ENCODE results near the gene FAM228A.

- no peak for TF ChIP-seq ZFX (IDR thresholded peaks at IDR 0.05; ENCODE audit: borderline replicate concordance)
- TF ChIP-seq, protein P1, sequence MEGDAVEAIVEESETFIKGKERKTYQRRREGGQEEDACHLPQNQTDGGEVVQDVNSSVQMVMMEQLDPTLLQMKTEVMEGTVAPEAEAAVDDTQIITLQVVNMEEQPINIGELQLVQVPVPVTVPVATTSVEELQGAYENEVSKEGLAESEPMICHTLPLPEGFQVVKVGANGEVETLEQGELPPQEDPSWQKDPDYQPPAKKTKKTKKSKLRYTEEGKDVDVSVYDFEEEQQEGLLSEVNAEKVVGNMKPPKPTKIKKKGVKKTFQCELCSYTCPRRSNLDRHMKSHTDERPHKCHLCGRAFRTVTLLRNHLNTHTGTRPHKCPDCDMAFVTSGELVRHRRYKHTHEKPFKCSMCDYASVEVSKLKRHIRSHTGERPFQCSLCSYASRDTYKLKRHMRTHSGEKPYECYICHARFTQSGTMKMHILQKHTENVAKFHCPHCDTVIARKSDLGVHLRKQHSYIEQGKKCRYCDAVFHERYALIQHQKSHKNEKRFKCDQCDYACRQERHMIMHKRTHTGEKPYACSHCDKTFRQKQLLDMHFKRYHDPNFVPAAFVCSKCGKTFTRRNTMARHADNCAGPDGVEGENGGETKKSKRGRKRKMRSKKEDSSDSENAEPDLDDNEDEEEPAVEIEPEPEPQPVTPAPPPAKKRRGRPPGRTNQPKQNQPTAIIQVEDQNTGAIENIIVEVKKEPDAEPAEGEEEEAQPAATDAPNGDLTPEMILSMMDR (IDR thresholded peaks at IDR 0.05) = no peak
Observed at GRCh38 chr2:24220554-24221291, 45.9 kb downstream of the FAM228A start.

Measured in 22Rv1 (cell line).